PC-3 (cell line): ENCODE results near the gene ATXN10. TPM values are rescaled to one million over a fixed set of nuclear protein-coding genes. Genes with fewer than 3 reads are reported as not detected.

ENCODE experiments used
- ATAC-seq: fragments of 200-7000 bp; cut with Tn5 transposase; 2 replicates; pipeline ENCODE4 v1.9.1; 2020; ENCODE audit warnings: mild to moderate bottlenecking, moderate library complexity
- BruUV-seq: library from RNA; stranded (reverse); fragments of 400-500 nt; replicated peaks from 2 replicates; lab custom pipeline; 2021; lab: Mats Ljungman, UMichigan
- CTCF ChIA-PET: fragments of 300-600 bp; sonication (Branson Sonifier 250); formaldehyde crosslinking; loops from one replicate; lab custom pipeline; 2022; ENCODE audit warnings: antibody characterized with exemption; lab: Charles Lee
- POLR2A ChIA-PET: fragments of 300-600 bp; sonication (Branson Sonifier 250); formaldehyde crosslinking; loops from one replicate; lab custom pipeline; 2022; ENCODE audit warnings: antibody characterized with exemption; ENCODE audit not compliant: unreplicated experiment; lab: Charles Lee
- DNase-seq: peaks from one replicate; pipeline ENCODE4 v3.0.0-alpha.2; 2015
- H2AFZ ChIP-seq: fragments of 300-600 bp; sonication (generic); 2 replicates; pipeline ENCODE4 v1.6.0; 2016; ENCODE audit warnings: antibody characterized with exemption, low read length
- H3F3A ChIP-seq: fragments of 300-600 bp; sonication (generic); one replicate; pipeline ENCODE4 v1.6.0; 2017; ENCODE audit warnings: antibody characterized with exemption, low read length, control low read depth, mild to moderate bottlenecking; ENCODE audit not compliant: unreplicated experiment
- H3K27ac ChIP-seq: fragments of 300-600 bp; sonication (generic); 2 replicates; pipeline ENCODE4 v1.5.1; 2016; ENCODE audit warnings: mild to moderate bottlenecking, low read length
- H3K27me3 ChIP-seq: fragments of 300-600 bp; sonication (generic); 2 replicates; pipeline ENCODE4 v1.6.1; 2016; ENCODE audit warnings: low read length, mixed read lengths
- H3K36me3 ChIP-seq: fragments of 300-600 bp; sonication (generic); 2 replicates; pipeline ENCODE4 v1.6.1; 2016; ENCODE audit warnings: low read depth, mixed run types, low read length, mixed read lengths
- H3K4me1 ChIP-seq: fragments of 300-600 bp; sonication (generic); 2 replicates; pipeline ENCODE4 v1.5.1; 2016; ENCODE audit warnings: low read length; ENCODE audit not compliant: insufficient read depth
- H3K4me2 ChIP-seq: fragments of 300-600 bp; sonication (generic); 2 replicates; pipeline ENCODE4 v1.6.0; 2016; ENCODE audit warnings: low read length
- H3K4me3 ChIP-seq: fragments of 300-600 bp; sonication (generic); 2 replicates; pipeline ENCODE4 v1.5.1; 2016; ENCODE audit warnings: mild to moderate bottlenecking, low read length, mixed read lengths
- H3K79me2 ChIP-seq: fragments of 300-600 bp; sonication (generic); 2 replicates; pipeline ENCODE4 v1.6.1; 2017; ENCODE audit warnings: low read length, mixed read lengths
- H3K9ac ChIP-seq: fragments of 300-600 bp; sonication (generic); 2 replicates; pipeline ENCODE4 v1.6.0; 2016; ENCODE audit warnings: mild to moderate bottlenecking, low read length
- H3K9me2 ChIP-seq: fragments of 300-600 bp; sonication (generic); replicated peaks from 2 replicates; pipeline ENCODE4 v1.6.1; 2016; ENCODE audit warnings: mixed run types, low read length, mixed read lengths
- H3K9me3 ChIP-seq: fragments of 300-600 bp; sonication (generic); 2 replicates; pipeline ENCODE4 v1.6.1; 2016; ENCODE audit warnings: low read length, mixed read lengths
- H4K20me1 ChIP-seq: fragments of 300-600 bp; sonication (generic); 2 replicates; pipeline ENCODE4 v1.6.1; 2016; ENCODE audit warnings: low read length, mixed read lengths
- EZH2 ChIP-seq: fragments of 300-600 bp; sonication (generic); IDR thresholded peaks from one replicate; pipeline ENCODE4 v1.6.1; 2017; ENCODE audit warnings: antibody characterized with exemption, mild to moderate bottlenecking, low read length; ENCODE audit not compliant: unreplicated experiment
- EZH2phosphoT487 ChIP-seq: fragments of 300-600 bp; sonication (generic); IDR thresholded peaks from 2 replicates; pipeline ENCODE4 v1.6.1; 2018; ENCODE audit warnings: mild to moderate bottlenecking, antibody characterized with exemption, low read length, borderline replicate concordance
- intact Hi-C: fragments of 100-400 bp; cut with micrococcal nuclease; formaldehyde crosslinking; loops from 2 replicates; pipeline ENCODE4 v1.9.0; 2023
- total RNA-seq: library from RNA; depleted of rRNA; stranded (reverse); fragments of >200 nt; gene quantifications from 2 replicates; pipeline ENCODE4 v1.2.3, GENCODE V29; 2014
- TF ChIP-seq, protein P1 (sequence below): fragments of 300-600 bp; sonication (generic); conservative IDR thresholded peaks from 2 replicates; pipeline ENCODE4 v1.5.1; 2017; ENCODE audit warnings: antibody characterized with exemption, low read depth, mild to moderate bottlenecking, low read length

The ATXN10 gene
- total RNA-seq, 1 experiment from 2014 or later: 40.6 TPM

- Histone ChIP-seq H3K4me1 (no peaks in the 10 kb centered on the region), H3K36me3 (no peaks in the 10 kb centered on the region), H3K79me2 (no peaks in the 10 kb centered on the region), H4K20me1 (no peaks in the 10 kb centered on the region), H3K4me3 (no peak overlapping the region), H3K9ac (no peak overlapping the region), H3K9me2 (no peaks in the 10 kb centered on the region), H3K9me3 (no peaks in the 10 kb centered on the region), H3F3A (no peaks in the 10 kb centered on the region), H3K4me2 (no peak overlapping the region), H2AFZ (no peak overlapping the region), H3K27ac (no peak overlapping the region), H3K27me3 (no peaks in the 10 kb centered on the region)
- CTCF ChIA-PET: no interaction called here
- POLR2A ChIA-PET: no interaction called here
- intact Hi-C loops: no loop called here
- TF ChIP-seq EZH2phosphoT487 (no peak), EZH2 (no peak)
- TF ChIP-seq, protein P1, sequence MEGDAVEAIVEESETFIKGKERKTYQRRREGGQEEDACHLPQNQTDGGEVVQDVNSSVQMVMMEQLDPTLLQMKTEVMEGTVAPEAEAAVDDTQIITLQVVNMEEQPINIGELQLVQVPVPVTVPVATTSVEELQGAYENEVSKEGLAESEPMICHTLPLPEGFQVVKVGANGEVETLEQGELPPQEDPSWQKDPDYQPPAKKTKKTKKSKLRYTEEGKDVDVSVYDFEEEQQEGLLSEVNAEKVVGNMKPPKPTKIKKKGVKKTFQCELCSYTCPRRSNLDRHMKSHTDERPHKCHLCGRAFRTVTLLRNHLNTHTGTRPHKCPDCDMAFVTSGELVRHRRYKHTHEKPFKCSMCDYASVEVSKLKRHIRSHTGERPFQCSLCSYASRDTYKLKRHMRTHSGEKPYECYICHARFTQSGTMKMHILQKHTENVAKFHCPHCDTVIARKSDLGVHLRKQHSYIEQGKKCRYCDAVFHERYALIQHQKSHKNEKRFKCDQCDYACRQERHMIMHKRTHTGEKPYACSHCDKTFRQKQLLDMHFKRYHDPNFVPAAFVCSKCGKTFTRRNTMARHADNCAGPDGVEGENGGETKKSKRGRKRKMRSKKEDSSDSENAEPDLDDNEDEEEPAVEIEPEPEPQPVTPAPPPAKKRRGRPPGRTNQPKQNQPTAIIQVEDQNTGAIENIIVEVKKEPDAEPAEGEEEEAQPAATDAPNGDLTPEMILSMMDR: no peak
- no TSS peak for BruUV-seq
- ATAC-seq (no peak), DNase-seq (no peak)
Measured at GRCh38 chr22:45880091-45880715, 208.6 kb downstream of the ATXN10 start.

GRCh38 chr22:45880716-45881523 lies 209.3 kb downstream of the ATXN10 start:
- H3K9me2 ChIP-seq: no peaks in the 10 kb centered on the region
- no peaks in the 10 kb centered on the region for H3K4me1 ChIP-seq
- no peaks in the 10 kb centered on the region for H3K79me2 ChIP-seq
- no peak for ATAC-seq
- POLR2A ChIA-PET: no interaction called here
- intact Hi-C loops: no loop called here
- H3K27ac ChIP-seq: no peak overlapping the region
- H3K4me3 ChIP-seq: no peak overlapping the region
- no peak overlapping the region for H3K4me2 ChIP-seq
- BruUV-seq: no TSS peak
- no peaks in the 10 kb centered on the region for H3K36me3 ChIP-seq
- no peaks in the 10 kb centered on the region for H3K9me3 ChIP-seq
- no peaks in the 10 kb centered on the region for H3K27me3 ChIP-seq
- no peak for DNase-seq
- no peak overlapping the region for H3K9ac ChIP-seq
- H4K20me1 ChIP-seq: no peaks in the 10 kb centered on the region
- no peaks in the 10 kb centered on the region for H3F3A ChIP-seq
- TF ChIP-seq, protein P1: no peak
- TF ChIP-seq EZH2: no peak
- no peak for TF ChIP-seq EZH2phosphoT487
- CTCF ChIA-PET: no interaction called here
- H2AFZ ChIP-seq: no peak overlapping the region

DNA sequence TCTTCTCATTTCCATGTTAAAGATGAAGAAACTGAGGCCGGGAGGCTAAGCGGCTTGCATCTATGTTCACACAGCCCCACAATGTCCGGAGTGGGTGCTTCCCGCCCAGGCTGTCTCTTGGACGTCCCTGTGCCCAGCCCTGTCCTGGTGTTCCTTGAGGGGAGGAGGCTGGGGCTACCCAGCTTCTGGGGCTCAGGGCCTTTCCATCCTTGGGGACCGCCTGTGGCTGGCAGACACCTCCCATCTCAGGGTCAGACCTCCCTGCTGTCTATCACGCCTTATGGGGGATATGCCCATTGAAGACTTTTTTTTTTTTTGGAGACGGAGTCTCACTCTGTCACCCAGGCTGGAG lies 209.9 kb downstream of the ATXN10 start:
- no peaks in the 10 kb centered on the region for H3K27me3 ChIP-seq
- H3K36me3 ChIP-seq: no peaks in the 10 kb centered on the region
- no peak overlapping the region for H2AFZ ChIP-seq
- H3K9me3 ChIP-seq: no peaks in the 10 kb centered on the region
- no peak overlapping the region for H3K27ac ChIP-seq
- H4K20me1 ChIP-seq: no peaks in the 10 kb centered on the region
- H3K4me1 ChIP-seq: no peaks in the 10 kb centered on the region
- ChIA-PET POLR2A (no interaction called here), CTCF (no interaction called here)
- no peak overlapping the region for H3K4me2 ChIP-seq
- TF ChIP-seq EZH2phosphoT487: no peak
- TF ChIP-seq, protein P1: no peak
- TF ChIP-seq EZH2: no peak
- H3K4me3 ChIP-seq: no peak overlapping the region
- H3F3A ChIP-seq: no peaks in the 10 kb centered on the region
- intact Hi-C loops: no loop called here
- no peaks in the 10 kb centered on the region for H3K79me2 ChIP-seq
- no peak overlapping the region for H3K9ac ChIP-seq
- no peaks in the 10 kb centered on the region for H3K9me2 ChIP-seq
- no TSS peak for BruUV-seq
- no peak for DNase-seq
- no peak for ATAC-seq
